Upper lobe of left lung (tissue), 4 donors: Measurements from ENCODE around the gene CYB5R3.

Experiments
- POLR2A ChIP-seq, 4 donors: fragments of 450-650 bp; IDR thresholded peaks; one replicate each; pipeline ENCODE4 v1.5.1; 2016 to 2017; ENCODE audit warnings: antibody characterized with exemption in 4 of 4, mild to moderate bottlenecking in 2 of 4
- POLR2AphosphoS5 ChIP-seq, 2 donors: sonication (generic); formaldehyde crosslinking; IDR thresholded peaks; one replicate each; pipeline ENCODE4 v1.5.1; 2017; ENCODE audit warnings: antibody characterized with exemption in 2 of 2

DNA sequence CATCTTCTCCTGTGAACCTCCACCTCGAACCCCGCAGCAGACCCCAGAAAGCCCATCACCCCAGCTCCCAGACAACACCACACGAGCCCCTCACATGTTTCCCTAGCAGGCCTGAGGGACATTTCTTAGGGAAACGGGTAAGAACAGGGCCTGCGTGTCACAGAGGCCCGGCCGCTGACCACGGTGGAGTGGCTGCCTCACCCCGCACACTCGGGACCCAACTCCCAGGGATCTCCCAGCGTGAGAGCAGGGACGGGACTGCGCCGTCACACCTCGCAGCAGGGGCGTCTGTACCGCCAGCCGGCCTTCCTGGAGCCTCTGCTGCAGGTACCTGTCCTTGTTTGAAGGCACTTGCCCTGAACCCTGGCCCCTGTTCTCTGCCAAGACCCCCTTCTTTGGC, 19.0 kb downstream of the CYB5R3 start:
- no peak for TF ChIP-seq POLR2A (IDR thresholded peaks at IDR 0.05)
- TF ChIP-seq POLR2AphosphoS5 (IDR thresholded peaks at IDR 0.05): no peak
